Activated T-helper 2 cell treated with anti-CD3 and anti-CD28 coated beads, Interferon-gamma antibody, Interleukin-2, Interleukin-4, amounts not matched to agents 10 μg/mL and 5 μg/mL and 100 μg/mL, durations not matched to agents 14 hours and 24 hours and 36 hours (primary cell): ENCODE data around the gene LHFPL6. TPM values are rescaled to one million over a fixed set of nuclear protein-coding genes. Genes with fewer than 3 reads are reported as not detected.

Experiments used
- DNase-seq: peaks from one replicate; pipeline ENCODE4 v3.0.0; 2021; ENCODE audit warnings: low spot score
- H3K27ac Mint-ChIP-seq: one replicate; pipeline ENCODE4 v1.8.0; 2021; ENCODE audit warnings: mixed read lengths
- H3K27me3 Mint-ChIP-seq: one replicate; pipeline ENCODE4 v1.8.0; 2021; ENCODE audit warnings: low read depth, mixed read lengths
- H3K36me3 Mint-ChIP-seq: one replicate; pipeline ENCODE4 v1.8.0; 2021; ENCODE audit warnings: low read depth, mixed read lengths
- H3K4me1 Mint-ChIP-seq: one replicate; pipeline ENCODE4 v1.8.0; 2021; ENCODE audit warnings: low read depth, mixed read lengths
- H3K4me3 Mint-ChIP-seq: one replicate; pipeline ENCODE4 v1.8.0; 2021; ENCODE audit warnings: low read depth, mild to moderate bottlenecking, moderate library complexity, mixed read lengths
- H3K9me3 Mint-ChIP-seq: one replicate; pipeline ENCODE4 v1.8.0; 2021; ENCODE audit warnings: mixed read lengths
- intact Hi-C: fragments of 100-400 bp; cut with micrococcal nuclease; formaldehyde crosslinking; loops from one replicate; pipeline ENCODE4 v1.15.1; 2023
- total RNA-seq: library from RNA; stranded (reverse); gene quantifications from 2 replicates; pipeline ENCODE4 v1.2.3, GENCODE V29; 2022

Gene LHFPL6
- total RNA-seq, 1 donor from 2014 or later, result 5.8 TPM

- no peak for DNase-seq
- Mint-ChIP-seq H3K27ac (no peak overlapping the region), H3K27me3 (no peaks in the 10 kb centered on the region), H3K4me3 (no peak overlapping the region), H3K9me3 (no peaks in the 10 kb centered on the region), H3K4me1 (no peaks in the 10 kb centered on the region), H3K36me3 (no peaks in the 10 kb centered on the region)
- intact Hi-C loops, result no loop called here
Observed at GRCh38 chr13:39521701-39522100, 81.3 kb downstream of the LHFPL6 start.

GRCh38 chr13:39516096-39516495, 86.9 kb downstream of the LHFPL6 start:
- Mint-ChIP-seq H3K4me1 (no peaks in the 10 kb centered on the region), H3K4me3 (no peak overlapping the region), H3K36me3 (no peaks in the 10 kb centered on the region), H3K27me3 (no peaks in the 10 kb centered on the region), H3K9me3 (no peaks in the 10 kb centered on the region), H3K27ac (no peak overlapping the region)
- no peak for DNase-seq
- intact Hi-C loops, result no loop called here

GRCh38 chr13:39515224-39515714, 87.7 kb downstream of the LHFPL6 start:
- H3K27ac Mint-ChIP-seq, result no peak overlapping the region
- intact Hi-C loops, result no loop called here
- H3K27me3 Mint-ChIP-seq, result no peaks in the 10 kb centered on the region
- H3K4me1 Mint-ChIP-seq, result no peaks in the 10 kb centered on the region
- no peak for DNase-seq
- H3K4me3 Mint-ChIP-seq, result no peak overlapping the region
- H3K36me3 Mint-ChIP-seq, result no peaks in the 10 kb centered on the region
- H3K9me3 Mint-ChIP-seq, result no peaks in the 10 kb centered on the region

GRCh38 chr13:39512687-39513086, 90.3 kb downstream of the LHFPL6 start:
- DNase-seq, result no peak
- intact Hi-C loops, result no loop called here
- Mint-ChIP-seq H3K27ac (no peak overlapping the region), H3K9me3 (no peaks in the 10 kb centered on the region), H3K4me1 (no peaks in the 10 kb centered on the region), H3K36me3 (no peaks in the 10 kb centered on the region), H3K27me3 (no peaks in the 10 kb centered on the region), H3K4me3 (no peak overlapping the region)

GRCh38 chr13:39510316-39510695, 92.7 kb downstream of the LHFPL6 start:
- H3K36me3 Mint-ChIP-seq, result no peaks in the 10 kb centered on the region
- H3K27me3 Mint-ChIP-seq, result no peaks in the 10 kb centered on the region
- no peak overlapping the region for H3K4me3 Mint-ChIP-seq
- DNase-seq, result no peak
- H3K4me1 Mint-ChIP-seq, result no peaks in the 10 kb centered on the region
- intact Hi-C loops, result no loop called here
- H3K27ac Mint-ChIP-seq, result no peak overlapping the region
- no peaks in the 10 kb centered on the region for H3K9me3 Mint-ChIP-seq

GRCh38 chr13:39509616-39510315, 93.2 kb downstream of the LHFPL6 start:
- Mint-ChIP-seq H3K4me3 (no peak overlapping the region), H3K4me1 (no peaks in the 10 kb centered on the region), H3K27ac (no peak overlapping the region), H3K9me3 (no peaks in the 10 kb centered on the region), H3K36me3 (no peaks in the 10 kb centered on the region), H3K27me3 (no peaks in the 10 kb centered on the region)
- intact Hi-C loops, result no loop called here
- no peak for DNase-seq

- no peak for DNase-seq
- H3K4me1 Mint-ChIP-seq, result no peaks in the 10 kb centered on the region
- no peaks in the 10 kb centered on the region for H3K27me3 Mint-ChIP-seq
- intact Hi-C loops, result no loop called here
- no peaks in the 10 kb centered on the region for H3K9me3 Mint-ChIP-seq
- H3K36me3 Mint-ChIP-seq, result no peaks in the 10 kb centered on the region
- no peak overlapping the region for H3K4me3 Mint-ChIP-seq
- no peak overlapping the region for H3K27ac Mint-ChIP-seq
Observed at GRCh38 chr13:39506559-39507390, 96.2 kb downstream of the LHFPL6 start.

GRCh38 chr13:39505151-39505550, 97.8 kb downstream of the LHFPL6 start:
- no peak overlapping the region for H3K4me3 Mint-ChIP-seq
- intact Hi-C loops, result no loop called here
- H3K27me3 Mint-ChIP-seq, result no peaks in the 10 kb centered on the region
- no peaks in the 10 kb centered on the region for H3K36me3 Mint-ChIP-seq
- no peaks in the 10 kb centered on the region for H3K4me1 Mint-ChIP-seq
- no peak for DNase-seq
- H3K9me3 Mint-ChIP-seq, result no peaks in the 10 kb centered on the region
- H3K27ac Mint-ChIP-seq, result no peak overlapping the region

GRCh38 chr13:39503048-39503447, 99.9 kb downstream of the LHFPL6 start:
- Mint-ChIP-seq H3K4me1 (no peaks in the 10 kb centered on the region), H3K4me3 (no peak overlapping the region), H3K27me3 (no peaks in the 10 kb centered on the region), H3K9me3 (no peaks in the 10 kb centered on the region), H3K27ac (no peak overlapping the region), H3K36me3 (no peaks in the 10 kb centered on the region)
- DNase-seq, result no peak
- intact Hi-C loops, result no loop called here

GRCh38 chr13:39501702-39502324, 101.2 kb downstream of the LHFPL6 start:
- DNase-seq, result no peak

GRCh38 chr13:39499604-39500003, 103.4 kb downstream of the LHFPL6 start:
- Mint-ChIP-seq H3K36me3 (no peaks in the 10 kb centered on the region), H3K27me3 (no peaks in the 10 kb centered on the region), H3K27ac (no peak overlapping the region), H3K4me1 (no peaks in the 10 kb centered on the region), H3K9me3 (no peaks in the 10 kb centered on the region), H3K4me3 (no peak overlapping the region)
- DNase-seq, result no peak
- intact Hi-C loops, result no loop called here

More at GRCh38 chr13:39501702-39502324, 101.2 kb downstream of the LHFPL6 start:
- H3K36me3 Mint-ChIP-seq, result no peaks in the 10 kb centered on the region
- no peak overlapping the region for H3K4me3 Mint-ChIP-seq
- H3K27me3 Mint-ChIP-seq, result no peaks in the 10 kb centered on the region
- H3K27ac Mint-ChIP-seq, result no peak overlapping the region
- intact Hi-C loops, result no loop called here
- no peaks in the 10 kb centered on the region for H3K4me1 Mint-ChIP-seq
- no peaks in the 10 kb centered on the region for H3K9me3 Mint-ChIP-seq

- Mint-ChIP-seq H3K4me3 (no peak overlapping the region), H3K9me3 (no peaks in the 10 kb centered on the region), H3K36me3 (no peaks in the 10 kb centered on the region), H3K4me1 (no peaks in the 10 kb centered on the region), H3K27me3 (no peaks in the 10 kb centered on the region), H3K27ac (no peak overlapping the region)
- intact Hi-C loops, result no loop called here
- DNase-seq, result no peak
Observed at GRCh38 chr13:39498471-39499114, 104.4 kb downstream of the LHFPL6 start.
